ENCODE data around the gene SNRPB2.
A peak's percentile ranks its signal among the peaks of the same experiment; 100 is the strongest.

Gene SNRPB2

GRCh38 chr20:16693278-16693677 lies 36.5 kb upstream of the SNRPB2 start:
- no peak overlapping the region for H3K4me3 ChIP-seq (ENCODE audit: low read depth, low read length)
- no peak for TF ChIP-seq CTCF (IDR thresholded peaks at IDR 0.05; ENCODE audit: insufficient read depth, low read depth, low read length, missing control alignments)
- DNase-seq (ENCODE audit: low read depth) = no peak

GRCh38 chr20:16694161-16694560 lies 35.7 kb upstream of the SNRPB2 start:
- TF ChIP-seq CTCF (IDR thresholded peaks at IDR 0.05; ENCODE audit: insufficient read depth, low read depth, low read length, missing control alignments) = no peak
- no peak overlapping the region for H3K4me3 ChIP-seq (ENCODE audit: low read depth, low read length)
- no peak for DNase-seq (ENCODE audit: low read depth)

- no peak overlapping the region for H3K4me3 ChIP-seq (ENCODE audit: low read depth, low read length)
- TF ChIP-seq CTCF (IDR thresholded peaks at IDR 0.05; ENCODE audit: insufficient read depth, low read depth, low read length, missing control alignments) = no peak
- DNase-seq (ENCODE audit: low read depth) = no peak
Observed at GRCh38 chr20:16695628-16696027, 34.2 kb upstream of the SNRPB2 start.

GRCh38 chr20:16699293-16699692 lies 30.5 kb upstream of the SNRPB2 start:
- no peak for TF ChIP-seq CTCF (IDR thresholded peaks at IDR 0.05; ENCODE audit: insufficient read depth, low read depth, low read length, missing control alignments)
- DNase-seq (ENCODE audit: low read depth) = no peak
- no peak overlapping the region for H3K4me3 ChIP-seq (ENCODE audit: low read depth, low read length)

GRCh38 chr20:16701296-16701695 lies 28.5 kb upstream of the SNRPB2 start:
- DNase-seq (ENCODE audit: low read depth) = peak; percentile 44
- H3K4me3 ChIP-seq (ENCODE audit: low read depth, low read length) = no peak overlapping the region
- TF ChIP-seq CTCF (IDR thresholded peaks at IDR 0.05; ENCODE audit: insufficient read depth, low read depth, low read length, missing control alignments) = peak; percentile 42

GRCh38 chr20:16703570-16703969 lies 26.3 kb upstream of the SNRPB2 start:
- no peak for DNase-seq (ENCODE audit: low read depth)
- H3K4me3 ChIP-seq (ENCODE audit: low read depth, low read length) = no peak overlapping the region
- no peak for TF ChIP-seq CTCF (IDR thresholded peaks at IDR 0.05; ENCODE audit: insufficient read depth, low read depth, low read length, missing control alignments)

- no peak overlapping the region for H3K4me3 ChIP-seq (ENCODE audit: low read depth, low read length)
- DNase-seq (ENCODE audit: low read depth) = peak; percentile 45
- no peak for TF ChIP-seq CTCF (IDR thresholded peaks at IDR 0.05; ENCODE audit: insufficient read depth, low read depth, low read length, missing control alignments)
Observed at GRCh38 chr20:16707674-16708073, 22.2 kb upstream of the SNRPB2 start.
